Spleen (tissue), 11 donors: ENCODE data around the gene PHLDB2. TPM values are rescaled to one million over a fixed set of nuclear protein-coding genes. Genes with fewer than 3 reads are reported as not detected.

ENCODE experiments used
- DNase-seq: peaks from one replicate; pipeline ENCODE4 v3.0.0-alpha.2; 2020
- H3K27ac ChIP-seq, 8 donors: fragments of 200-600 bp; sonication (generic) in 7 of 8; 1 replicate in 4 of 8; 2 replicates in 4 of 8; pipeline versions ENCODE4 v1.5.0 to v1.8.0; 2016 to 2021; ENCODE audit warnings: inconsistent platforms in 4 of 8, mild to moderate bottlenecking in 4 of 8, moderate library complexity in 1 of 8
- H3K27me3 ChIP-seq, 7 donors: fragments of 200-600 bp; sonication (generic) in 6 of 7; replicated peaks in 1 of 7; 1 replicate in 4 of 7; 2 replicates in 3 of 7; pipeline versions ENCODE4 v1.5.0 to v1.8.0; 2016 to 2021; ENCODE audit warnings: inconsistent platforms in 3 of 7, mild to moderate bottlenecking in 1 of 7
- H3K36me3 ChIP-seq, 6 donors: fragments of 200-600 bp; sonication (generic) in 5 of 6; 1 replicate in 4 of 6; 2 replicates in 2 of 6; pipeline versions ENCODE4 v1.5.0 to v1.8.0; 2016 to 2021; ENCODE audit warnings: inconsistent platforms in 2 of 6
- H3K4me1 ChIP-seq, 6 donors: fragments of 200-600 bp; sonication (generic) in 5 of 6; 1 replicate in 3 of 6; 2 replicates in 3 of 6; pipeline versions ENCODE4 v1.5.0 to v1.8.0; 2016 to 2021; ENCODE audit warnings: inconsistent platforms in 3 of 6
- H3K4me3 ChIP-seq, 8 donors: fragments of 200-600 bp; sonication (generic) in 7 of 8; 1 replicate in 4 of 8; 2 replicates in 4 of 8; pipeline versions ENCODE4 v1.5.0 to v1.8.0; 2016 to 2021; ENCODE audit warnings: inconsistent platforms in 4 of 8, mild to moderate bottlenecking in 4 of 8, moderate library complexity in 2 of 8
- H3K9me3 ChIP-seq, 8 donors: fragments of 200-600 bp; sonication (generic) in 7 of 8; 1 replicate in 4 of 8; 2 replicates in 4 of 8; pipeline versions ENCODE4 v1.5.0 to v1.8.0; 2016 to 2021; ENCODE audit warnings: inconsistent platforms in 4 of 8
- POLR2A ChIP-seq, 3 donors: fragments of 450-650 bp; IDR thresholded peaks; one replicate each; pipeline ENCODE4 v1.5.1; 2017; ENCODE audit warnings: antibody characterized with exemption in 3 of 3, mild to moderate bottlenecking in 1 of 3
- POLR2AphosphoS5 ChIP-seq, 3 donors: sonication (generic); formaldehyde crosslinking; IDR thresholded peaks; one replicate each; pipeline ENCODE4 v1.5.1; 2017; ENCODE audit warnings: antibody characterized with exemption in 3 of 3
- WGBS, 5 donors: extraction: QIAGEN DNeasy Blood & Tissue Kit in 3 of 5; methylation state at CpG; one replicate each; pipeline versions ENCODE4 v1.1.5 to v1.1.7; 2013 to 2018; 5-methylcytosine and 5-hydroxymethylcytosine counted together
- intact Hi-C: fragments of 100-400 bp; cut with DNase I; formaldehyde crosslinking; loops from one replicate; pipeline ENCODE4 v1.15.0; 2023; ENCODE audit warnings: low total_unique reads
- polyA plus RNA-seq, 3 donors: library from polyadenylated mRNA; stranded (reverse); fragments of 200-250 nt; gene quantifications; one replicate each; pipeline ENCODE4 v1.2.1, GENCODE V29; 2013
- total RNA-seq, 7 donors: library from RNA; depleted of rRNA in 3 of 7; stranded (reverse); fragments of >200 nt in 3 of 7; fragmentation: NEBNext Ultra II Directional in 4 of 7; extraction: Animal tissue kit (Norgen Biotek cat#: 25700) in 4 of 7; gene quantifications; one replicate each; pipeline versions ENCODE4 v1.1.0 to v1.2.1, GENCODE V29; 2016 to 2021
- TF ChIP-seq, protein P1 (sequence below), 11 experiments: fragments of 200-600 bp in 7 of 11; fragments of 450-650 bp in 4 of 11; sonication (generic) in 4 of 11; IDR thresholded peaks in 8 of 11; conservative IDR thresholded peaks in 3 of 11; 1 replicate in 7 of 11; 2 replicates in 4 of 11; pipeline versions ENCODE4 v1.4.0 to v1.8.0; 2016 to 2021; ENCODE audit warnings: antibody characterized with exemption in 11 of 11, inconsistent platforms in 4 of 11, mild to moderate bottlenecking in 1 of 11
- donor health status: healthy with polysubstance abuse.
- donor health status: DM: no; HTN: no; CAD: no; lungs with moderate emphysema.
- donor health status: DM: no; HTN: no; CAD: no.
- donor health status: Bipolar disorder and iron deficiency.
- donor health status: healthy.
- donor health status: DM: no; HTN: no; CAD: no.
- donor health status: DM: yes; HTN: yes; CAD: no.

Gene PHLDB2
- total and polyA plus RNA-seq, 10 donors = 4.7 to 78.6 (median 42.3) TPM

DNA sequence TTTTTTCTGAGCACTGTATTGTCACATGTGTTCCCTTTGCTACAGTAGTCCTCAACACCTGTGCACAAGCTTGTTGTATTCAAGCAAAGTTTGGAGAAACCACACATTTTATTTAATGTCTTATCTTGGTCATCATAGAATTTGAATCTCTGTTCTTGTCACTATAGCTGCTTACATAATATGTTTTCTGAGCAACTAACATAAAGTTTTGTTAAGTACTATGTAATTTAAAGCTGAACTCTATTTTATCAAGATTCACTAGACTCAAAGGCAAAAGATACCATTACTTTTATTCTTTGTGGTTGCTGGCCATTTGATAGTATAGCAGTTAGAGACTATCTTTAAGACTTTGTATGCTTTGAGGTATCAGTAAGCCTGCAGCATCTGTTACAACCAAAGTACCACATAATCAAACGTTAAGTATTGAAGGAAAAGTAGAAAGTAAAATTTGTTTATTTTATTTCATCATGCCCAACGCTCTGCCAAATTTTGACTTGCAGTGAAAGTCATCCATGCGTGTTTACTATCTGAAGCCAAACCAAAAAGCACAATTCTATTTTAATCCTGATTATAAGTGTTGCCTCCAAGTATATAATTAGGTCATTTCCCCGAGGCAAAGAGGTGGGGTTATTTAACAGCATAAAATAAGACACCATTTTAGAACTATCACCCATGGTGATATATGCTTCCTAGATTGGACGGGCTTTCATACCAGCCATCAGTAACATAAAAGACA lies 109.4 kb downstream of the PHLDB2 start:
- Histone ChIP-seq H3K27me3 (no peaks in the 10 kb centered on the region), H3K36me3 (peaks cover 0 to 7% (median 0%) of the 10 kb centered on the region in 6 donors), H3K9me3 (no peaks in the 10 kb centered on the region), H3K27ac (peak overlapping the region in 3 of 8 donors; percentile 2 to 7 (median 6)), H3K4me3 (no peak overlapping the region), H3K4me1 (peaks cover 6 to 22% (median 15%) of the 10 kb centered on the region in 6 donors)
- no peak for DNase-seq
- TF ChIP-seq, protein P1, sequence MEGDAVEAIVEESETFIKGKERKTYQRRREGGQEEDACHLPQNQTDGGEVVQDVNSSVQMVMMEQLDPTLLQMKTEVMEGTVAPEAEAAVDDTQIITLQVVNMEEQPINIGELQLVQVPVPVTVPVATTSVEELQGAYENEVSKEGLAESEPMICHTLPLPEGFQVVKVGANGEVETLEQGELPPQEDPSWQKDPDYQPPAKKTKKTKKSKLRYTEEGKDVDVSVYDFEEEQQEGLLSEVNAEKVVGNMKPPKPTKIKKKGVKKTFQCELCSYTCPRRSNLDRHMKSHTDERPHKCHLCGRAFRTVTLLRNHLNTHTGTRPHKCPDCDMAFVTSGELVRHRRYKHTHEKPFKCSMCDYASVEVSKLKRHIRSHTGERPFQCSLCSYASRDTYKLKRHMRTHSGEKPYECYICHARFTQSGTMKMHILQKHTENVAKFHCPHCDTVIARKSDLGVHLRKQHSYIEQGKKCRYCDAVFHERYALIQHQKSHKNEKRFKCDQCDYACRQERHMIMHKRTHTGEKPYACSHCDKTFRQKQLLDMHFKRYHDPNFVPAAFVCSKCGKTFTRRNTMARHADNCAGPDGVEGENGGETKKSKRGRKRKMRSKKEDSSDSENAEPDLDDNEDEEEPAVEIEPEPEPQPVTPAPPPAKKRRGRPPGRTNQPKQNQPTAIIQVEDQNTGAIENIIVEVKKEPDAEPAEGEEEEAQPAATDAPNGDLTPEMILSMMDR (IDR thresholded peaks at IDR 0.05 in 8 of 11, conservative IDR thresholded peaks at IDR 0.05 in 3 of 11) = no peak
- TF ChIP-seq POLR2AphosphoS5 (IDR thresholded peaks at IDR 0.05) (no peak), POLR2A (IDR thresholded peaks at IDR 0.05) (no peak)
- 54 to 70% (median 59%) methylated on average over 5 of the region's 5 CpGs for WGBS, 5 donors
- intact Hi-C loops = loop anchor here (5.0 kb wide), 1 partner anchor 101 kb away; no protein-coding TSS in a partner anchor

DNA sequence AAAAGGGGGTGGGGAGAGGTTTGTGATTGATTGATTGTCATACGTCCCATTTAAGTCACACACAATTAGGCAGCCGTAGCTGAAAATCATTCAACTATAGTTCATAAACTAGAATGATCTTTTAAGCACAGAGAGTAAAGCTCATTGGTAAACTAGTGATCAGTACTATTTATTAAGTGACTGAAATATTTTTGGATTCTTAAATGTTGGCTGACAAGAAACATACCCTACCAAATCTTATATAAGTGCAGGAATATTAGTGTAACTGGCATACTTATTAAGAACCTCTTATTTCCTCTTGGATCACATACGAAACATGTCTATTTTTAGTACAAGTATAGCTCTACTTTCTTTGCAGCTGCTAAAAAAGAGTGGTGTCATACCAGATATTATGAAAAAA lies 111.3 kb downstream of the PHLDB2 start:
- TF ChIP-seq POLR2A (IDR thresholded peaks at IDR 0.05) (no peak), POLR2AphosphoS5 (IDR thresholded peaks at IDR 0.05) (no peak)
- TF ChIP-seq, protein P1 (IDR thresholded peaks at IDR 0.05 in 8 of 11, conservative IDR thresholded peaks at IDR 0.05 in 3 of 11) = no peak

DNA sequence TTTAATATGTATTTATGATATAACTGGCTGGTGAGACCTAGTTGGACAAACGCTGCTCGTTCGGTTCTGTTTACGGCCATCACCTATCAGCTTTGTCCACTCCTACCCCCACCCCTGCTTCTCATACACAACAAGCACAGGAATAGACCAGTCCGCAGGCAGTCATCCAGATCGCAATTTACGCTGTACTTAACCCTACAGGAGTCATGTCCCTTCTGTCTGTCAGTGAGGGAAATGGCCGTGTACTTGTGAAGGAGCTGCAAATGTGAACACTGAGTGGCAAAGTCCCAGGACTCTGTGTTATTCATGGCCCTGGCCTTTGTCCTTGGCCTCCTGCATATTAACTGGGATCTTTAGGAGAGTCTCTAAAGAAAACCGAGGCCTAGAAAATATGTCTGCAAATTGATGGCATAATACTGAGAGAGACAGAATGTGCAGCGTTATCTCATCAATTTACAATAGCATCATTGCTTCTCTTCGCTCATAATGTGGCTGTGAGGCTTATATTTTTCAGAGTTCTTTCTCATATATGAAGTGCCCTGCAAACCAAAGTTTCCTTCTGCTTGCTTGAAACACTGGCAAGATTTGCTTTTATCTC lies 112.6 kb downstream of the PHLDB2 start:
- no peak for TF ChIP-seq POLR2A (IDR thresholded peaks at IDR 0.05)
- TF ChIP-seq POLR2AphosphoS5 (IDR thresholded peaks at IDR 0.05) = no peak
- TF ChIP-seq, protein P1 (IDR thresholded peaks at IDR 0.05 in 8 of 11, conservative IDR thresholded peaks at IDR 0.05 in 3 of 11) = no peak
- DNase-seq = no peak

More for the DNA sequence above, 111.3 kb downstream of the PHLDB2 start:
- no peak for DNase-seq
- H3K4me3 ChIP-seq = no peak overlapping the region
- WGBS, 5 donors = 71 to 80% (median 78%) methylated on average over 3 of the region's 3 CpGs
- peaks cover 6 to 22% (median 15%) of the 10 kb centered on the region in 6 donors for H3K4me1 ChIP-seq
- H3K9me3 ChIP-seq = no peaks in the 10 kb centered on the region
- intact Hi-C loops = no loop called here
- peaks cover 0 to 17% (median 2%) of the 10 kb centered on the region in 6 donors for H3K36me3 ChIP-seq
- no peaks in the 10 kb centered on the region for H3K27me3 ChIP-seq
- H3K27ac ChIP-seq = peak overlapping the region in 1 of 8 donors; percentile 36

DNA sequence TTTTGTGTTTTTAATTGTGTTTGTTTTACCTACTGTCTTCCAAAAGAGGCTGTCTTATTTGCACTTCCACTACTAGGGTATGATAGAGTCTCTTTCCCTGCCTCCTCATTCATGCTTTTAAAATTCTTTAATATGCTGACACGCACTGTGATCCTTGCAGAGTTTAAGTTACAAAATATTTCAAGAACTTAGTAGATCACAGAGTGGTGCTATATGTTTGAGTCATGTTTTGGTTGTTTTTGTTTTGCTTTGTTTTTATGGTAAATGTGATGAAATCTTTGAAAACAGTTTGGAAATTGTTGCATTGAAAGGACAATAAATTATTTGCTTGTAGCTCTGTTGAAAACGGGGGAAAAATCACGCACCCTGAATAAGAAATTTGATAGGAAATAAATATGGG lies 113.8 kb downstream of the PHLDB2 start:
- H3K36me3 ChIP-seq = peaks cover 0 to 17% (median 2%) of the 10 kb centered on the region in 6 donors
- H3K27me3 ChIP-seq = no peaks in the 10 kb centered on the region
- intact Hi-C loops = no loop called here
- WGBS, 5 donors = 52 to 97% (median 75%) methylated on average over 3 of the region's 3 CpGs
- DNase-seq = no peak
- H3K9me3 ChIP-seq = no peaks in the 10 kb centered on the region
- H3K4me3 ChIP-seq = no peak overlapping the region
- no peak overlapping the region for H3K27ac ChIP-seq
- TF ChIP-seq, protein P1 (IDR thresholded peaks at IDR 0.05 in 8 of 11, conservative IDR thresholded peaks at IDR 0.05 in 3 of 11) = no peak
- TF ChIP-seq POLR2AphosphoS5 (IDR thresholded peaks at IDR 0.05) = no peak
- TF ChIP-seq POLR2A (IDR thresholded peaks at IDR 0.05) = no peak
- H3K4me1 ChIP-seq = peaks cover 0 to 4% (median 2%) of the 10 kb centered on the region in 6 donors

More for the DNA sequence above, 112.6 kb downstream of the PHLDB2 start:
- Histone ChIP-seq H3K27ac (peak overlapping the region in 4 of 8 donors; percentile 28 to 48 (median 40)), H3K27me3 (no peaks in the 10 kb centered on the region), H3K9me3 (no peaks in the 10 kb centered on the region), H3K36me3 (peaks cover 0 to 17% (median 2%) of the 10 kb centered on the region in 6 donors), H3K4me1 (peaks cover 6 to 17% (median 12%) of the 10 kb centered on the region in 6 donors), H3K4me3 (no peak overlapping the region)
- WGBS, 5 donors = 78 to 89% (median 86%) methylated on average over 11 of the region's 11 CpGs
- intact Hi-C loops = no loop called here
